COR-L47 (cell line): Measurements from ENCODE around the gene KLHL33.
A peak's percentile ranks its signal among the peaks of the same experiment; 100 is the strongest.

ENCODE experiments used
- DNase-seq: peaks from one replicate; lab custom pipeline; 2025; lab: John Stamatoyannopoulos, UW

Gene KLHL33, protein sequence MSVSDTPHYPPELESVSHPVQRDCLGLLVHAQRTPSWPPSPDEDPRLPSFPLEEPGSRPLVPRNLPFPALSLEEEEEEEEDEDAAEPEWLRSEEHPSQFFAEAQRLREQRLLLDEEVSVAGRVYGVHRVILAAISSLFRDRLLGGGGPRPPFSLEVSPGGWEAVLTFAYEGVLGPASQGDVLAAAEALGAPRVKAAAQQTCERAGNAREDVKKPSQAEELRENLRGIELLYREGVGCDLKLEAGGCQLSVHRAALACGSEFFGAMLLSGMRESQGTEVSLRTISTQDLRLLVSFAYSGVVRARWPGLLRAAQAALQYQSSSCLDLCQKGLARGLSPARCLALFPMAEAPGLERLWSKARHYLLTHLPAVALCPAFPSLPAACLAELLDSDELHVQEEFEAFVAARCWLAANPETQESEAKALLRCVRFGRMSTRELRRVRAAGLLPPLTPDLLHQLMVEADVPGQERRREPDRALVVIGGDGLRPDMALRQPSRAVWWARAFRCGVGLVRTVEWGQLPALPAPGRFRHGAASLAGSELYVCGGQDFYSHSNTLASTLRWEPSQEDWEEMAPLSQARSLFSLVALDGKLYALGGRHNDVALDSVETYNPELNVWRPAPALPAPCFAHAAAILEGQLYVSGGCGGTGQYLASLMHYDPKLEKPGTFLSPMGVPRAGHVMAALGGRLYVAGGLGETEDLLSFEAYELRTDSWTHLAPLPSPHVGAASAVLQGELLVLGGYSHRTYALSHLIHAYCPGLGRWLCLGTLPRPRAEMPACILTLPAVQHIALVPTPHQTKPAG

GRCh38 chr14:20435582-20436362, at the start of gene KLHL33:
Gene KLHL33 (minus strand): TSS chr14:20436166. CDS start chr14:20435811, 355 bp downstream.
- DNase-seq = no peak

- no peak for DNase-seq
Observed at GRCh38 chr14:20482382-20482781, 46.4 kb upstream of the KLHL33 start.

- no peak for DNase-seq
Observed at GRCh38 chr14:20478894-20479293, 42.9 kb upstream of the KLHL33 start.

GRCh38 chr14:20477211-20477876, 41.4 kb upstream of the KLHL33 start:
- no peak for DNase-seq

GRCh38 chr14:20476776-20477175, 40.8 kb upstream of the KLHL33 start:
- no peak for DNase-seq

- DNase-seq = no peak
Observed at GRCh38 chr14:20472536-20473169, 36.7 kb upstream of the KLHL33 start.

- no peak for DNase-seq
Observed at GRCh38 chr14:20470603-20470901, 34.6 kb upstream of the KLHL33 start.

DNA sequence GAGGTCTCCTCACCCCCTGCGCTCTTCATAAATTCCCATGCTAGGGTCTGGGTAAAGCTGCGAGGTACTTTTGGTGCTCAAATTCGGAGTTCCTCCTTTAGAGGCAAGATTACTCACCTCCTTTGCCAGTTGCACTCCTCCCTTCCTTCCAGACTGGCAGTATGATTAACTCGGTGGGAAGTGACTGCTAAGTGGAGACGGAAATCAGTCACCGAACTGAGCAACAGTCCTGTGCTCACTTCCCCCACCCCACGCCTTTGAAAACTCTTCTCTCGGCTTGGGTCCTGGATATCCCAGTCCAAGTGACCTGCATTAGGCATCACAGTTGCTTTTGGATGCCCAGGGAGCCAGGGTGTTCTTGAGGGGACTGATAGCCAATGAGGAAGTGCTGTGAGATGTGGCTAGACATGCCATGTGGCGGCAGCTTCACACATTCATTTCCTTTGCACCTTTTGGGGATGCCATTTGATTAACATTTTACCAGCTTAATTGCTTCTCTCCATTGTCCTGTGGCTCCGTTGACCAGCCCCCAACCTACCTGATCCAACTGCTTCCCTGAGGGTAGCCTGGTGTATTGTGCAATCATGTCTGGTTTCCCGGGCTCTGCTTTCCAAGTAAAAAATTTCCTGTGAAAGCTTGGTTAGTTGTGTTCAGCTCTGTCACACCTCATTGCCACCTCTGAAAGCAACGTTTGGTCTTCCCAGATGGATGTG, 34.1 kb upstream of the KLHL33 start:
- peak; percentile 4 for DNase-seq

GRCh38 chr14:20469242-20469889, 33.4 kb upstream of the KLHL33 start, which contains the start of gene PNP:
Gene PNP (plus strand): TSS chr14:20469406. CDS start chr14:20469525, 119 bp downstream.
- peak; percentile 92 for DNase-seq

GRCh38 chr14:20468764-20469241, 32.8 kb upstream of the KLHL33 start:
- no peak for DNase-seq

- DNase-seq = peak; percentile 100
Observed at GRCh38 chr14:20461225-20462141, 25.5 kb upstream of the KLHL33 start, which contains the start of gene PIP4P1. Gene PIP4P1 (minus strand): TSS chr14:20461434. CDS start chr14:20461325, 109 bp downstream.

DNA sequence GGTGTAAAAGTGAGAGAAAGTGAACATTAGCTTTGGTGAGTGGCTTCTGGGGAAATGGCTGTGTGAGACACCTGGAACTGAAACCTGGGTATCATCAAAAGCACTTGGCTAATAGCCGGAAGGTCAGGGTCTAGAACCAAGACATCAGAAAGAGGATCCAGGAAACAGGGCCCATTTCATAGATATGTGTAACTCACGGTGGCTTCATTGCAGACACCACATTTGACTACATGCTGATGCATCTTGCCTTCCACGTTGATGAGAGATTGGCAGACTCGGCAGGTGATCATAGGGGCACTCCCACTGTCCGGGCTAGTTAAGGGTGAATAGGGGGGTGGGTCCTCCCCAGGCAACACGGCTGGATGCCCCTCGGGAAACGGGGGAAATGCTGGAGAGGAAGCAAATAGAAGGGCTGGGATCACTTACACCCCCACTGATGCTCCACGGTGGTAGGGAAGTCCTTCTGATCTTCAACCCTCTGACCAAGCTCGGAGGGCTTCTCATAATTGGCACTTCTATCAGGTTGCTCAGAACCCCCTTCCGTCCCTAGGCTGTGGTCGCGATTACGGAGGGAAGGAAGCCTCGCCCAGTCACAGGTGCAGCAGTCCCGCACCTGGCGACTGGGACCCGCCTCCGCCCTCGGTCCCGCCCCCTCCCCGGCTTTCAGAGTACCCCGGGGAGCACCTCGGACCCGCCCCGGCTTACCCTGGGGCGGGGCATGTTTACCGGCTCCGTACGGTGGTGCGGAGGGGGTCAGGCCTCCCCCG, 24.7 kb upstream of the KLHL33 start:
- DNase-seq = peak; percentile 61

- DNase-seq = no peak
Observed at GRCh38 chr14:20458031-20458789, 22.2 kb upstream of the KLHL33 start.

GRCh38 chr14:20456971-20457370, 21.0 kb upstream of the KLHL33 start:
- DNase-seq = no peak

GRCh38 chr14:20455355-20456300, 19.7 kb upstream of the KLHL33 start:
- peak; percentile 87 for DNase-seq
